Measurements from ENCODE around the gene WDR35.
"Not testable (repeated sequence)": the region's sequence is repeated elsewhere in the genome, so short reads cannot be mapped to it uniquely, and the experiment has no call there.

The WDR35 gene

GRCh38 chr2:19894134-19894792 is 95.6 kb downstream of the WDR35 start:
- DNase-seq (ENCODE audit: low read depth), result no peak

- DNase-seq (ENCODE audit: low read depth), result no peak
Measured at GRCh38 chr2:19893520-19894133, 96.3 kb downstream of the WDR35 start.

- DNase-seq (ENCODE audit: low read depth), result not testable (repeated sequence)
Measured at GRCh38 chr2:19891971-19892370, 97.9 kb downstream of the WDR35 start.

GRCh38 chr2:19890104-19890503 is 99.8 kb downstream of the WDR35 start:
- DNase-seq (ENCODE audit: low read depth), result no peak

- no peak for DNase-seq (ENCODE audit: low read depth)
Measured at GRCh38 chr2:19888831-19889230, 101.1 kb downstream of the WDR35 start.

- DNase-seq (ENCODE audit: low read depth), result no peak
Measured at GRCh38 chr2:19887510-19887909, 102.4 kb downstream of the WDR35 start.

- no peak for DNase-seq (ENCODE audit: low read depth)
Measured at GRCh38 chr2:19886261-19886660, 103.6 kb downstream of the WDR35 start.

GRCh38 chr2:19885791-19886190 is 104.1 kb downstream of the WDR35 start:
- DNase-seq (ENCODE audit: low read depth), result no peak

GRCh38 chr2:19883971-19884720 is 105.8 kb downstream of the WDR35 start:
- DNase-seq (ENCODE audit: low read depth), result no peak

GRCh38 chr2:19883486-19883885 is 106.4 kb downstream of the WDR35 start:
- DNase-seq (ENCODE audit: low read depth), result no peak

GRCh38 chr2:19882286-19882685 is 107.6 kb downstream of the WDR35 start:
- no peak for DNase-seq (ENCODE audit: low read depth)

GRCh38 chr2:19881908-19882265 is 108.0 kb downstream of the WDR35 start:
- DNase-seq (ENCODE audit: low read depth), result no peak

GRCh38 chr2:19881221-19881907 is 108.5 kb downstream of the WDR35 start:
- DNase-seq (ENCODE audit: low read depth), result no peak

GRCh38 chr2:19880191-19880590 is 109.7 kb downstream of the WDR35 start:
- DNase-seq (ENCODE audit: low read depth), result not testable (repeated sequence)

GRCh38 chr2:19879120-19879519 is 110.8 kb downstream of the WDR35 start:
- DNase-seq (ENCODE audit: low read depth), result no peak

- no peak for DNase-seq (ENCODE audit: low read depth)
Measured at GRCh38 chr2:19878268-19879046, 111.4 kb downstream of the WDR35 start.

GRCh38 chr2:19876751-19877150 is 113.2 kb downstream of the WDR35 start:
- no peak for DNase-seq (ENCODE audit: low read depth)

GRCh38 chr2:19875280-19875679 is 114.6 kb downstream of the WDR35 start:
- DNase-seq (ENCODE audit: low read depth), result no peak

- no peak for DNase-seq (ENCODE audit: low read depth)
Measured at GRCh38 chr2:19874726-19875125, 115.2 kb downstream of the WDR35 start.

GRCh38 chr2:19873014-19873413 is 116.9 kb downstream of the WDR35 start:
- no peak for DNase-seq (ENCODE audit: low read depth)

GRCh38 chr2:19872302-19872701 is 117.6 kb downstream of the WDR35 start:
- no peak for DNase-seq (ENCODE audit: low read depth)

- no peak for DNase-seq (ENCODE audit: low read depth)
Measured at GRCh38 chr2:19871836-19872235, 118.1 kb downstream of the WDR35 start.

All from T follicular helper cell (primary cell).